Fibroblast of peridontal ligament (primary cell): ENCODE measurements around the gene AKAP13.

Source experiments
- DNase-seq: peaks from one replicate; pipeline ENCODE4 v3.0.0-alpha.2; 2010; ENCODE audit errors: extremely low read depth

The AKAP13 gene

DNA sequence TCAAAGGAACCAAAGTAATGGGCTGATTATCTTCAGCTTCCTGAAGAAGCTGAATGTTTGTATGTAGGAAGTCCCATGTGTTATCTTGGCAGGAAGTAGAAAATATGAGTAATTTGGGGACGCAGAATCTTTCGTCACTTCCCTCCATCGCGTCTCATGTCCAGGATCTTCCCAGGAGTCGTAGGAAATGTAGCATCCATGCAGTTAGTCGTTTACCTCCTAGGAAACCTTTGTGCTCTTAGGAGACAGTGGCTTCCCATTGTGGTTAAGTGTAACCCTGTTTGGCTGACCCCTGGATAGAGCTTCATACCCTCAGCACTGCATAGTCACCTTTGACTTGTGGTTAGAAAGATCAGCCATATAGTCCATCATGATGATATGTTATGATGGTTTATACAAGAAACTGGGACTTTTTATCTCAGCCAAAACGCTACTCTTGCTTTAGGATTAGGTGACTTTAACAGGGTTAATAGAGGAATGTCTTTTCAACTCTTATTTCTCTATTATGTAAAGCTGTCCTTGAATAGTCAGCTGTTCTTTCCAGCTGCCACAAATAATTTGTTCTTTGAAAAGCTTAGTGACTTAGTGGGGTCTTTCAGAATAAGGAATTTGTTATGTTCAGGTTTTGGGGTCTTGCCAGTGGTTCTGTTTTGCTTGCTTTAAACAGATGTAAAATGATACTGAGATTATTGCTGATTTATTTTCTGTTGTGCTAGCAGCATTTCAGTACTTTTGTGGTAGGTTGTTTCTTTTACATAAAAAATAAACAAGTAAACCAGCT lies 322.1 kb downstream of the AKAP13 start:
- DNase-seq = peak; percentile 61

DNA sequence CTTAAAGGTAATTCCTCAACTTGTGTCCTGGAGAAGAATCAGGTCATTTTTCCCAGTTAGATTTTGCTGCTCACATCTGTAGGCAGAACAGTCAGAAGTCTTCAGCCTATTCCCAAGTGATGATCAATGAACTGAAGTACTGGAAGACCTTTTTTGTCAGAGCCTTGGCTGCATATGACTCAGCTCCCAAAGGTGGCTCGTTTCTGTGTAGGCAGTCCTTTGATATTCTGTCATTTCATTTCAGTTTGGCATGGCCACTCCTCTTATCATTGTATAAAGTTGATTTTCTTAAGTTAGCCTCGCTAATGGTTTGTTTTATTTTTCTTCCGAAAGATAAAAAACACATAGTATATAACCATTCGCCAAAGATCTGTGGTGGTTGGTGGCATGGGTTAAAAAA lies 323.7 kb downstream of the AKAP13 start:
- no peak for DNase-seq

DNA sequence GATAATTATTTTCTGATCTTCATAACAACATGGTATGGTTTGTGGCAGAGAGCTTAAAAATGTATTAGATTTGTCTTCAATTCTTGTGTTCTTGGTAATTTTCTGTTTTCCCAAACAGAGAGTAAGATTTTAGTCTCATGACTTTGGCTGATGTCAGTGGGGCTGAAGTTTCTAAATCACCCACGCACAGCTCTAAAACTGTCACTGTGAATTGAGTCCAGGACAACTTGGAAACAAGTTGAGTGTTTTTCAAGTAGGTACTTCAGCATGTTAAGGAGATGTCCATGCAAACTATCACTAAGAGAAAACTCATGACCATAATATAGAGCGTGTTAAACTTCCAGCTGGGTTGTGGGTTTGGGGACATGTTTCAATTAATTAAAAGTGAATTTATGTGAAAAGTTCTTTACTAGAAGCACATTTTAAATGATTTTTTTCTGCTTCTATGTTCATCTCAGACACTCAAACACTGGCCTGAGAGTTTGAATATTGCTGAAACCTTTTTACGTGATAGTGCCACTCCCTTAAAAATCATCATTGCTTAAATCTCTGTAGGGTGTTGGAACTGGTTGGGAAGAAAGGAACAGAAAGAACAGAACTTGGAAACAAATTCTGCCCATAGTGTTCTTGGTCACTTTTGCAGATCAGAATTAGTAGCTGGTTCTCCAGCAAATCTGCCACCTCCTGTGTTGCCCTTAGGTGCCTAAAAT lies 324.5 kb downstream of the AKAP13 start:
- no peak for DNase-seq

DNA sequence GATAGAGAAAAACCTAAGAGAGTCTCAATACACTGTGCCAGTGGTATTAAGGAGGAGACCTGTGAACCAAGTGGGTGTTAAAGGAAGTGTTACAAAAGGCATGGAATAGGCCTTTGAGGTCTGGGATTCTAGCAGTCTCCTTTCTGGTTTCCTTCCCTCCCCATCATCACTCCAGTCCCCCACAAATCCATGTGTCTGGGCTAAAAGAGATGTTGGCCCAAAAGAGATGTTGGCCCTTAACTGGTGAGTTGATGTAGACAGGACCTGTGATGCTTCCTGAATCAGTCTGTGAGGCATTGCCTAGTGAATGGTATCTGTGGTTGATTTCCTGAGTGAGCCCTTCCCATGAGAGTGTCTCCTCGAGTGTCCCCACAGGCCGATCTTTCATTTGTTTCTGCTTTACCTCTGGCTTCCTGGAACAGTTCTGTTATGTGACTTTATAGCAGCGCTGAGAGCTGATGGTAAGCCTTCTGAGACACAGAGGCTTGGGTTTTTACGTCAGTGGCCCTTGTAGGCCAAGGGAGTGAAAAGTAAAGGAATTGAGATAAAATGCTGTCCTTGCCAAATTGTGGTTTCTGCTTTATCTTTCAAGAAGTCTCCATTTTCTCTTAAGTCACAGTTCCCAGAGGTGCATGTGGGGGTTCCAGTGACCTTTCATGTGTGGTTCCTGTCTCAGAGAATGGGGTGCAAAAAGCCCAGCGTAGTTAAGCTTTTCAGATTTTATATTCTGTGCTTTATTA lies 326.5 kb downstream of the AKAP13 start:
- DNase-seq = peak; percentile 55

DNA sequence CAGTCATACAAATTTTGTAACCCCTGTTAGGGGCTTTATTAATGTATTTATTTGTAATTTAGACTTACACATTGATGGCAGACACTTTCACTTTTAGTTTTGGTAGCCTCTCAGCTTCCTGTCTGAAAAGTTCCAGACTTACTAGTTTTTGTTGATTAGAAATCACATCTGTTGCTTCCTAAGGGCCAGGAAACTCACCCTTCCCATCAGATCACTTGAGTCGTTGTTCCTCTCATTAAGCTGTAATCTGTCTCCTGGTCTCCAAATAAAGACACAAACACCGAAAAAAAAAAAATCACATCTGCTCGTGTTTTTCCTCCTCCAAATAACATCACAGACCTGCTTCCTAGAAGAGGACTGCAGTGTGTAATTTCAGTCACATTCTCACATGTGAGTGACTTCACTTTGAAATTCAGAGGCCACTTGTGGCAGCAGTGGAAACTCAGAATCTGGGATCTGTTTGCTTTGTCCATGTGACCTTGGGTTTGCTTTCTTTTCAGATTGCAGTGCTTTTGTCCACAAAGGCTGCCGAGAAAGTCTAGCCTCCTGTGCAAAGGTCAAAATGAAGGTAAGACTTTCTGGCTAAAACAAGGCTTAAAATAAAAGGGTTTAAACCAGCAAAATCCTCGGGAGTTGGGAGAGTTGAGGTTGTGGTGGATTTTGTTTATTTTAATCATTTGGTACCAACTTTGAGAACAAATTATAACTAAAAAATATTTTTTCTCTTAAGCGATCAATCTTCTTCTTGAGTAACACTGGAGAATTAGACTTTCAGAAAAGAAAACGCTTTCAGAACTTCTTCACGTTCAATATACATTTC lies 327.3 kb downstream of the AKAP13 start:
- peak; percentile 57 for DNase-seq

DNA sequence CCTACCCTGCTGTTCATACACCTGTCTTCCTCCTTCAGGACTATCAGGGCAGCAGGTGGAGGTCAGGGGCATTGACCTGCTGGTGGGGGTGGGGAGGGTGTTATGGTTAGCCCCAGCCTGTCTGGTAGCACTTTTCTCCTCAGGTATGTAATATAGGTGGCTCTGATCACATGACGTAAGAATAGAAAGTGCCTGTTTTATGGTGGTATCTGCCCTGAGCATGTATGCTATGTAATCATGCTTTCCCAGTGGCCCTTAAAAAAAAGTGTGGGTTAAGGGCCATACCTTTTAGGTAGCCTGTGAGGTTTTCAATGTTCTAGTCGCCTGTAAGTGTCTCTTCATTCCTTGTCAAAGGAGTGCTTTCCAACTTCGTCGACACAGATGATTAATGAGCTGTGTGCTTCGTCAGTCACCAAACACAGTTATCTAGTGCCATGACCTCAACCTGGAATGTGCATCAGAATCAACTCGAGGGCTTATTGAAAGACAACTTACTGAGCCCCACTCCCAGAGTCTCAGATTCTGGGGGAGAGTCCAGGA lies 328.1 kb downstream of the AKAP13 start:
- no peak for DNase-seq

DNA sequence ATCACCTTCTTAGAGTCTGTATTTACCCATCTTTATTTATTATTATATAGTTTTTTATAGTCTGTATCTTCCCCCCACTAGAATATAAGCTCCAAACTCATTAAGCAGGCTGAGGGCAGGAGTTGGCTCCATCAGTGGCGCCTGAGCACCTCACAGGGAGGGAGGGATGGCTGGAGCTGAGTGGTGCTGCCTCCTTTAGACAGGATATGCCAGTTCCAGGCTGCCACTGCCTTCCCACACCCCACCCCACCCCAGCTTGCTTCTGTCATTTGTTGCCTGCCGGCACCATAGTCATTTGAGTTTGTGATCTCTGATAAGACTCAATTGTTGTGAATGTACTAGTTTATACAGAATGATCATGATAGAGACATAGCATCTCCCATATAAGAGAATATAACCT lies 328.8 kb downstream of the AKAP13 start:
- no peak for DNase-seq

DNA sequence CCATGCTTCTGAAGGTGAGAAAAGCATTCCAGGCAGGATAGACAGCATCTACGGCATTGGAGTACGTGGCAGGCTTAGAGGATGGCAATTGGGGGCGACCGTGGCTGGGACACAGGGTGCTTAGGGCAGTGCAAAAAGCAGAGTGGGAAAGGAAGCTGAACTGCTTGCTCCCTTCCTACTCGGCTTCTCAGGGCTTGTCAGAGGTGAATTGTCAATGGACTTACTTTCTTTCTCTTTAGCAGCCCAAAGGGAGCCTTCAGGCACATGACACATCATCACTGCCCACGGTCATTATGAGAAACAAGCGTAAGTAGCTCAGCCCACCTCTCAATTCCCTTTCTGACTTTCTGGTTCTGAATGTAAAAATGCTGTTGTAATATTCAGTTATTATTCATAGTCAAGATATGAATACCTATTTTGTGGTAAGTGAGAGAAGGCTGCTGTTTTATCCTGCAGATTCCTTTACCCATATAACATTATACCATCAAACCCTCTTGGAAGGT lies 330.0 kb downstream of the AKAP13 start:
- no peak for DNase-seq

DNA sequence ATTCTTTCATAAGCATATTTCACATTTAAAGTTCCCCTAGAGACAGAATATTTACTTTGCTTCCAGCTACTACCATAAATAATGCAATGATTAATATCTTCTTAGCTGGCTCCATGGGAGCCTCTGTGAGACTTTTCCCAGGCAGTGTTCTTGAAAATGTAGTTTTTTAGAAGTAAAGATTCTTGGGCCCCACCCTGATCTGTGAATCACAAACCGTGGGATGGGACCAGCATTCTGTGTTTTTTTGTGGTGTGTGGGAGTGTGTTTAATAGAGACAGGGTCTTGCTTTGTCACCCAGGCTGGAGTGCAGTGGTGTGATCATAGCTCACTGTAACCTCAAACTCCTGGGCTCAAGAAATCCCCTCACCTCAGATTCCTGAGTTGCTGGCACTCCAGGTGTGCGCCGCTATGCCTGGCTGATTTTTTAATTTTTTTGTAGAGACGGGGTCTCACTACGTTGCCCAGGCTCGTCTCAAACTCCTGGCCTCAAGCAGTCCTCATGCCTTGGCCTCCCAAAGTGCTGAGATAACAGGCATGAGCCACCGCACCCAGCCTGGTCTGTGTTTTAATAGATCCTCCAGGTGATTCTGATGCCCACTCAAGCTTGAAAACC lies 331.3 kb downstream of the AKAP13 start:
- no peak for DNase-seq

DNA sequence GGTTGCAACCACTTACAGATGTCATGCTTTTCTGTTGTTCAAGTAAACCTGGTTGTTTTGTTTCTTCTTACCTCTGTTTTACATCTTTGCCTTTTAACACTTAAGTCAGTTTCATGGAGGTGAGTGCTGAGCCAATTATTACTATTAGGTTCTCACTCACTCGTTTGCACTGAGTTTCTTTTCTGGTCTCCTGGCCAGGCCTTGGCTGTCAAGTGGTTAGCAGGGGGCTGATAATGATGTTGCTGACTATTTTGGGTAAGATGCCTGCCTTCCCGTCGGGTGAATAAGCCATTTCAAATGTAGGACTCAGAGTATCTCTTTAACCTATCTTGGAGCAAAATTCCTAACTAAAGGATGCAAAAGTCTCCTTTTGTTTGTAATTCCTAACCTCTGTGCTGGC lies 335.9 kb downstream of the AKAP13 start:
- no peak for DNase-seq

DNA sequence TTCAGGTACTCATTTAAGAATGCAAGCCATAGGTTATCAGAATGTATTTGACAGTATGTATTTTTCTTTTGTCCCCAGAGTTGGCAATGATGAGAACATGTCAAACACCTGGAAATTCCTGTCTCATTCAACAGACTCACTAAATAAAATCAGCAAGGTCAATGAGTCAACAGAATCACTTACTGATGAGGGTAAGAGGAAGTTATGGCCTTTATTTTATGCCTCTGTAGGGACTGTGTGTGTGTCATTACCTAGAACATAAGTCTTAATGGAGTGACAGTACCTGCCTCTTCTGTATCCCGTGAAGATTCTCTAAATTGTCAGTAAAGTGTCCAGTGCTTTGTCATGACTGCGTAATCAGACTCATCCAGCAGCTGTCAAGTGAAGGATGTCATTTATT lies 336.8 kb downstream of the AKAP13 start:
- no peak for DNase-seq

DNA sequence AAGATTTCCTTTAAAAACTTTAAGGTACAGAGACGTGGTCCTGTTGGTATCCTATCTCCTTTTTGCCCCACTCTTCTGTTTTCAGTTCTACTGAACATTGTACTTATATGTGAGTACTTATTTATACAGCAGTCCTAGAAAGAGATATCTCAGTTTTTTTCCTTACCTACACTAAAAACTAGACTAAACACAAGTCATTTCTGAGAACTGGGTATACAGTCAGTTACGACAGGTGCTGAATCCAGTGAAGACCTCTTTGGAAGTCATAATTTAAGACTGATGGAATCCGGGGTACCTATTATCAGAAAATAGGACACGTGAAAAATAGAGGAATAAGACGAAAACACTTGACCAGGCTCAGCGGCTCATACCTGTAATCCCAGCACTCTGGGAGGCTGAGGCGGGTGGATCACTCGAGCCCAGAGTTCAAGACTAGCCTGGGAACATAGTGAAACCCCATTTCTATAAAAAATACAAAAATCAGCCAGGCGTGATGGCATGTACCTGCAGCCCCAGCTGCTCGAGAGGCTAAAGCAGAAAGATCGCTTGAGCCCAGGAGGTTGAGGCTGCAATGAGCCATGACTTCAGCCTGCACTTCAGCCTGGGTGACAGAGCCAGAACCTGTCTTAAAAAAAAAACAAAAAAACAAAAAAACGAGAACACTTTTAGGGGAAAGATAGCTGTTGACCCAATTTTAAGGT lies 338.0 kb downstream of the AKAP13 start:
- DNase-seq = no peak

DNA sequence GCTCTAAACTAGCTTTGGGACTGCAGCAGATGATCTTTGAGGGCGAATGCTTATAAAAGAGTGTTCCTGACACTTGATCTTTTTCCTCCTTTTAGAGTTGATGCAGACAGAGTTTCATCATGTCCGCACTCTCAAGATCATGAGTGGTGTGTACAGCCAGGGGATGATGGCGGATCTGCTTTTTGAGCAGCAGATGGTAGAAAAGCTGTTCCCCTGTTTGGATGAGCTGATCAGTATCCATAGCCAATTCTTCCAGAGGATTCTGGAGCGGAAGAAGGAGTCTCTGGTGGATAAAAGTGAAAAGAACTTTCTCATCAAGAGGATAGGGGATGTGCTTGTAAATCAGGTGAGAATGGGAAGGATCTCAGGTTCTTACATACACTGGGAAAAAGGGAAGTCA lies 338.6 kb downstream of the AKAP13 start:
- no peak for DNase-seq

DNA sequence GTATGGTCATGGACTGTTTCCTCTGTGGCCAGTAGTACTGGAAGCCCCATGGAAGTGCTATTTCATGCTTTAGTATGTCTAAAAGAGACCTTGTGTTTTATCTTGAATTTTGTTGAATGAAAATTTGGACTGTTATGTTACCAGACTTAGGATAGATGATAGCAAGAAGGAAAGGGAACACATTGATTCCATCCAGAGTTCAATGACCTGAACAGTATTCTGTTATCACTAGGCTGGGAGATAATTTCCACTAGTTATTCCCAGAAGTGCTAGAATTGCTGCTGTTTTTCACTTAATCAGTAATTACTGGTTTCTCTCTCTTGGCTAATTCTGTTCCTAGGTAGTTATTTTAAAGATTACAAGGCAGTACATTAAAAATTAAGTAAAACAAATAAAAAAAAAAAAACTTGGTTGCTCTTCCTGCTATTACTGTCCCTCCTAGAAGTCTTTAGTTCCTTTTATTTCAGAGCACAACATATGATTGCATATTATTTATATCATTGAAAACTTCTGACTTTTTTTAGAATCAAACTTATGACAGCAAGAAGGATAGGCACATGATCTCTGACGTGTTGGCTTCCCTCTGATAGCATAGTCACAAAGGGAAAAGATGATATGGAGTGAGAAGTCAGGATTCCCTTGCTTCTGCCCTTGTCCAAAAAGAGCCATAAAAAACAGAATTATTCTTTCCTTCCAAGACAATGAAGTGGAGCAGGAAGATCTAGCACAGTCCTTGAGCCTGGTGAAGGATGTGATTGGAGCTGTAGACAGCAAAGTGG lies 342.2 kb downstream of the AKAP13 start:
- no peak for DNase-seq

DNA sequence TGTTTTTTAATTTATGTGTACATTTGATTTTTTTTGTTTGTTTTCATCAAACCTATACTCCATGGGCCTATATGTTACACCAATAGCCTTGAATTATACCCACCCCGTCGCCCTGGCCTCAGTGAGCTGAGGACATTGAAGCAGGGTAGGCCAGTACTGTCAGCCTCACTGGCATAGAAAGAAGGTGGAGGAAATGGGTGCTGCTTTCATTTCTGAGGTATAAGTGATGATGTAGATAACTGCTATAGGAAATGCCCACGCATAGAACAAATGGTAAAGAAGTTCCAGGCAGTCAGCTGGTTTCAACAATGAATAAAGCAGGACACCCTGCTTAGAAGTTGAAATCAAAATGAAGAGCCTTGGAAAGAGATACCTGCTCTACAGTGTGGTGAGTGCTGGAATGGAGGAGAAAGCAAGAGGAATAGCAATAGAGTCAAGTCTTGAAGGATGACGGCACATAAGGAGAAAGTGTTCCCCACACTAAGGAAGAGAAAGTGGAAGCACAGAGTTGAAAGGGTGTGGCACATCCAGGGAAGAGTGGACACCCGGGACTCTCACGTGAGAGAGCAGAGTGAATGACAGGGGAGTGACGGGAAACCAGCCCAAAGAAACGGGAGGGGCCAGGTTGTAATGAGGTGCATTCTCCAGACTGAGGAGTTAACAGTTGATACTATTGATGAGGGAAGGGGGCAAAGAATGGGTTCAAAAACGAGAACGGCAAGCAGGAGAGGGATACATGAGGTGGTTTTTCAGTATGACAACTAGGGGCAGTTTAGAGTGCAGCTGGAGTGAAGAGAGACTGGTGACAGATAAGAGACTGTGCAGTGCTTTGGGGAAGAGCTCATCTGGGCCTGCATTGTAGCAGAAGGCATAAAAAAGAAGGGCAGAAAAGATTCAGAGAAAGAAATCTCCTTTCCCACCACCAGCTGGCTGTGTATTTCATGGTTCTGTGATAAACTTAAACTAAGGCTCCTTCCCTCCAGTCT lies 343.9 kb downstream of the AKAP13 start:
- DNase-seq = no peak

DNA sequence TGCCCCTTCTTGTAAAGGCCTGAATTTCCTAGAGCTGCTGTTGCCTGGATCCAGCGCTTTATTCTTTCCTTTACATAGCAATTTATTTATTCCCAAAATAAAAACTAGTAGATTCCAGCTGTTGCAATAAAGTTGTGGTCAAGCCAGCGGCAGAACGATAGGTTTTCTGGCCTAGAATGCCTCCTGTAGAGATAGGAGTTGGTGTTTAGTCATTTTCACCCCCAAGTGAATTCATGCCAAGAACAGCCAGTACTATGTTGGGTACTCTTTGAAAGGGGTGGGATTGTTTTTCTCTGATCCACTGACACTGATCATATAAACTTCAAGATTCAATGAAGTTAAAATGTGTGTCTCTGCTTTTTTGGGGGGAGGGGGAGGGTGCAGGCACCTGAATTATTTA lies 344.6 kb downstream of the AKAP13 start:
- peak; percentile 55 for DNase-seq

DNA sequence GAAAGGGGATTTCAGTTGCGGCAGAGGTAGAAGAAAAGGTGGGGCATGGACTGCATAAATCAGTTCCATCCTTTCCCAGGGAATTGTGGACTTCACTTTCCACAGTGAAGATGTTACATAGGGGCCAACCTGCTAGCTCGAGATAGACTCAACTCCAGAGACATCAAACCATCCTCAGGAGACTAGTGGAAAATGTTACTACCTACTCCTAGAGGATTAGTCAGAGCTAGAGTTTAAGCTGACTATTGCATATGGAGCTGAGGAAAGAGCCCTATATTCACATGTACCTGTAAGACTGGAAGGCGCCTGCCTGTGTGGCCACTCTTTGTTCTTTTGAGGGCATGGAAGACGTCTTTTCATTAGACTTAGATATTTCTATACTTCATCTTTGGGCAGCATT lies 345.2 kb downstream of the AKAP13 start:
- DNase-seq = no peak

DNA sequence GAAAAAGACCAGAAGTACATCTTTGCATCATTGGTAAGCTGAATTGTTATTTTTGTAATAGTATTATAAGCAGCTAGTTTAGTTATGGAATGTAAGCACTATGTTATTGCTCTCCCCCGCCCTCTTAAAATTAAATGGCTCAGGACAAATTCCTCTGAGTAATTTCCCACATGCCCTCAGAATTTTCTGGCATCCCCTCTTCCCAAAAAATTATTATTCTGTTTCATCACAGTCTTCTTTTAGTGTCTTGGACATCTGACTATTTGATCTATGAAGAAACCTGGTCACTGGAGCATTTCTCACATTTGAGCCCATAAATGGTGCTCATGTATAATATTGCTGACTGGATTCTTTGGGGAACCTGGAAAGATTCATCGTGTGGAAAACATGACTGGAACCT lies 346.1 kb downstream of the AKAP13 start:
- DNase-seq = peak; percentile 58
